ENCODE results near the gene MYG1.

The MYG1 gene

DNA sequence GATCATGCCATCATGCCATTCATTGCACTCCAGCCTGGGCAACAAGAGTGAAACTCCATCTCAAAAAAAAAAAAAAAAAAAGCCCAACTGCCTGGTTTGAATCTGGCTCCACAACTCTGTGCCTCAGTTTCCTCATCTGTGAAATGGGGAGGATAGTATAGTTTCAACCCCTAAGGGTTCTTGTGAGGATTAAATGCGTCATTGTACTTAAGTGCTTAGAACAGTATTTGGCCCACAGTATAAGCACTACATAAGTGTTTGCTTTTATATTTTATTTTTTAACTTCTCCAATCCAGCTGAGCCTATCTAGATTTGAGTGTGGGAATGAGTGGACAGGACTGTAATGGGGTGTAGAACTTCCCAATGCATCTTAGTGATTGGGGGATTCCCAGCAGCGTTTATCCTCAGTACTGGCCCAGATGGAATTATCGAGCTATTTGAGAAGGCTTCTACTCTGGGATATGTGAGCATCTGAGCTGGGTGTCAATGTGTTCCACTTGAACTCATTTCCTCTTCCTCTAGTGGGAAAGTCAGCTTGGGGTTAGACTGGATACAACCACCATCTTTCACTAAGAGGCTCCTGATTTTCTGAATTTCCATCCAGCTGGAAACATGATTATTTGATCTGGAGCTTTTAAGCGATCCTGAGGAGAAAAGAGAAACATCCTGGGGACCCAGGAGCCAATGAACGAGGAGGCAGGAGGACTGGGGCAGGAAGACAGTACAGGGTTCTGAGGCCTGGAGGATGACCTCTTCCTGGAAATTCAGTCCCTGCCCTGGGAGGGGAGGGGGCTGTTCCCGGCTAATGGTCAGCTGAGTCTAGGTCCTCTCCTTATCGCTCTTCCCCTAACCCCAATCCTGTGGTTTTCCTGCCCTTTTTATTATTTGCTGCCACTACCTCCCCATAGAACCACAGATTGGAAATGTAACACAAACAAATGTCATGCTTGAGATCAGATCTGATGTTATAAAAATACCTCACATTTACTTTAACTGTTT, 40.7 kb upstream of the MYG1 start:
- H3K4me3 ChIP-seq (ENCODE audit: low read depth, low read length), result no peak overlapping the region
- TF ChIP-seq, protein P1, sequence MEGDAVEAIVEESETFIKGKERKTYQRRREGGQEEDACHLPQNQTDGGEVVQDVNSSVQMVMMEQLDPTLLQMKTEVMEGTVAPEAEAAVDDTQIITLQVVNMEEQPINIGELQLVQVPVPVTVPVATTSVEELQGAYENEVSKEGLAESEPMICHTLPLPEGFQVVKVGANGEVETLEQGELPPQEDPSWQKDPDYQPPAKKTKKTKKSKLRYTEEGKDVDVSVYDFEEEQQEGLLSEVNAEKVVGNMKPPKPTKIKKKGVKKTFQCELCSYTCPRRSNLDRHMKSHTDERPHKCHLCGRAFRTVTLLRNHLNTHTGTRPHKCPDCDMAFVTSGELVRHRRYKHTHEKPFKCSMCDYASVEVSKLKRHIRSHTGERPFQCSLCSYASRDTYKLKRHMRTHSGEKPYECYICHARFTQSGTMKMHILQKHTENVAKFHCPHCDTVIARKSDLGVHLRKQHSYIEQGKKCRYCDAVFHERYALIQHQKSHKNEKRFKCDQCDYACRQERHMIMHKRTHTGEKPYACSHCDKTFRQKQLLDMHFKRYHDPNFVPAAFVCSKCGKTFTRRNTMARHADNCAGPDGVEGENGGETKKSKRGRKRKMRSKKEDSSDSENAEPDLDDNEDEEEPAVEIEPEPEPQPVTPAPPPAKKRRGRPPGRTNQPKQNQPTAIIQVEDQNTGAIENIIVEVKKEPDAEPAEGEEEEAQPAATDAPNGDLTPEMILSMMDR (IDR thresholded peaks at IDR 0.05; ENCODE audit: borderline replicate concordance, insufficient read depth, low read depth, low read length), result no peak

DNA sequence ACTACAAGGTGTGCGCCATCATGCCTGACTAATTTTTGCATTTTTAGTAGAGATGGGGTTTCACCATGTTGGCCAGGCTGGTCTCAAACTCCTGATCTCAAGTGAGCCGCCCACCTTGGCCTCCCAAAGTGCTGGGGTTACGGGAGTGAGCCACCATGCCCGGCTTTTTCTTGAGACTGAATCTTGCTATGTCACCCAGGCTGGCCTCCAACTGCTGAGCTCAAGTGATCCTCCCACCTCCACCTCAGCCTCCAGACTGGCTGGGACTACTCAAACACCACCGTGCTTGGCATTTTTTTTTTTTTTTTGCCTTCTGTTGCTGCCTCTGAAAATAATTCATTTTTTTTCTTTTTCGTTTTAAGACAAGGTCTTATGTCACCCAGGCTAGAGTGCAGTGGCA, 39.6 kb upstream of the MYG1 start:
- TF ChIP-seq, protein P1 (IDR thresholded peaks at IDR 0.05; ENCODE audit: borderline replicate concordance, insufficient read depth, low read depth, low read length), result no peak
- H3K4me3 ChIP-seq (ENCODE audit: low read depth, low read length), result no peak overlapping the region

DNA sequence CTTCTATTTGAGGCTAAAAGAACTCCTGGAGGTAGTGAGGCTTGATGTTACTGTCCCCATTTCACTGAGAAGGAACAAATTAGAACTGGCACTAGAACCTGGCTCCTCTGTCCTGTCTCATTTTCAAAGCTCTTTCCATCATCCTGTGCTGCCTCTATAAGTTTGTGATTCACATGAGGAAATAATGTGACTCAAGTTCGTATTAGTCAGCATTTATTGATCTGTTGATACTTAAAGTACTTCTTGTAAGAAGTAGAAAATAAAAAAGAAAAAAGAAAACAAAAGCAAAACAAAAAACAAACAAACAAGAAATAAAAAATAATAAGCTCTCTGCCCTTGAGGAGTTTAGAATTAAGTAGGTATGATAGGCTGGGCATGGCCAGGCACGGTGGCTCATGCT, 33.7 kb upstream of the MYG1 start:
- TF ChIP-seq, protein P1 (IDR thresholded peaks at IDR 0.05; ENCODE audit: borderline replicate concordance, insufficient read depth, low read depth, low read length), result no peak

DNA sequence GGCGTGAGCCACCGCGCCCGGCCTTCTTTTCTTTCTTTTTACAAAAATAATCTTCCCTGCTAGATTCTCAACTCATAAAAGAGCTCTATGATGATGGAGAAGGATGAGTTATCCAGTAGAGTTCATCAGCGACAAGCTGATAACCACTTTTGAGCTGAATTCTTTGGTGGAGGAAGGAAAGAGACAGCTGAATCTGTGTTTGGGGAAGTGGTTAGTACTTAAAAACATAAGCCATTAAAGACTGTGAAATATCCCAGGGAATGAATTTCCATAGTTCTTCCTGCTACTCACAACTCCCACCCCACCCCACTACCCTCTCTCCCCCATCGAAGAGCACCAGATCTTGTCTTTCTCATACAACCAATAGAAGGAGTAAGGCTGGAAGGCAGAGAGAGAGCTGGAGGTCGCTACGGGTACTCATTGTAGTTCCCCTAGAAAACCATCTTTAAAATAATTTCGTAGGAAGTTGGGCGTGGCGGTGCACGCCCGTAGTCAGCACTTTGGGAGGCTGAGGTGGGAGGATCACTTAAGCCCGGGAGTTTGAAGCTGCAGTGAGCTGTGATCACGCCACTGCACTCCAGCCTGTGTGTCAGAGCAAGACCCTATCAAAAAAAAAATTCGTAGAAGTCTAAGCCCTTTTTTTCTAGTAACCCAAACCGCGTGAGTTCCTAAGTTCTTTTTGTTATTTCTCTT, 32.0 kb upstream of the MYG1 start:
- H3K4me3 ChIP-seq (ENCODE audit: low read depth, low read length), result peak overlapping the region; percentile 78

More for the DNA sequence above, 33.7 kb upstream of the MYG1 start:
- H3K4me3 ChIP-seq (ENCODE audit: low read depth, low read length), result no peak overlapping the region

DNA sequence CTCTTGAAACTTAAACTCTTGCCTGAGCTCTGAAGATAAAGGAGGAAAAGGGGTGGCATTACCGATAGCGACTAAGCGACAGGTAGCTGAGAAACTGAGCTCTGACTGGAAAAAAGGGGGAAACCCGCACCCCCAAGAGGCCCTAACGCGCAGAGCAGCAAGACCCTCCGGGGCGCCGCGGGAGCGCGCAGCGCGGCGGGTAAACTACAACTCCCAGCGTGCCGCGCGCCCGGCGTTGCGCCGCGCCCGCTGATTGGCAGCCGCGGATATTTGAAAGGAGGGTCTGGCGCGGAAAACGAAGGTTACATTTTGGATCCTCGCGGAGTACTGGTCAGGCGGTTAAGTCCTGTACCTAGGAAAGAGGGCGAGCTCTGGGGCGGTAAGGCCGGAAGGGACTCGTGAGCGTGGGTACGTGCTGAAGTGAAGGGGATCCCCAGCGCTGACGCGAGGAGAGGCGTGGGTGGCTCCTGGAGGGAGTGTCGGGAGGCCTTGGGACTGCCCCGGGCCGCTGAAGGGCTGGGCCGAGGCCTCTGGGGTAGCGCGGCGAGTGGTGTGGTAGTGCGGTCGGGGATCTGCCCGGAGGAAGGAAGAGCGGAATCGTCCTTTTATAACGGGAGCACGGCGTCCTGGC, 31.4 kb upstream of the MYG1 start, which contains the start of gene ESPL1:
Gene ESPL1 (plus strand): TSS at position 301 of the 631 bp plus-strand sequence. CDS start 468 bp downstream, outside the sequence.
- peak within 1 kb of the TSS; percentile 78 for H3K4me3 ChIP-seq (ENCODE audit: low read depth, low read length)
- TF ChIP-seq, protein P1 (IDR thresholded peaks at IDR 0.05; ENCODE audit: borderline replicate concordance, insufficient read depth, low read depth, low read length), result peak; percentile 64; the same call in 1 of the 2 replicates

More for the DNA sequence above, 32.0 kb upstream of the MYG1 start:
- TF ChIP-seq, protein P1 (IDR thresholded peaks at IDR 0.05; ENCODE audit: borderline replicate concordance, insufficient read depth, low read depth, low read length), result no peak

DNA sequence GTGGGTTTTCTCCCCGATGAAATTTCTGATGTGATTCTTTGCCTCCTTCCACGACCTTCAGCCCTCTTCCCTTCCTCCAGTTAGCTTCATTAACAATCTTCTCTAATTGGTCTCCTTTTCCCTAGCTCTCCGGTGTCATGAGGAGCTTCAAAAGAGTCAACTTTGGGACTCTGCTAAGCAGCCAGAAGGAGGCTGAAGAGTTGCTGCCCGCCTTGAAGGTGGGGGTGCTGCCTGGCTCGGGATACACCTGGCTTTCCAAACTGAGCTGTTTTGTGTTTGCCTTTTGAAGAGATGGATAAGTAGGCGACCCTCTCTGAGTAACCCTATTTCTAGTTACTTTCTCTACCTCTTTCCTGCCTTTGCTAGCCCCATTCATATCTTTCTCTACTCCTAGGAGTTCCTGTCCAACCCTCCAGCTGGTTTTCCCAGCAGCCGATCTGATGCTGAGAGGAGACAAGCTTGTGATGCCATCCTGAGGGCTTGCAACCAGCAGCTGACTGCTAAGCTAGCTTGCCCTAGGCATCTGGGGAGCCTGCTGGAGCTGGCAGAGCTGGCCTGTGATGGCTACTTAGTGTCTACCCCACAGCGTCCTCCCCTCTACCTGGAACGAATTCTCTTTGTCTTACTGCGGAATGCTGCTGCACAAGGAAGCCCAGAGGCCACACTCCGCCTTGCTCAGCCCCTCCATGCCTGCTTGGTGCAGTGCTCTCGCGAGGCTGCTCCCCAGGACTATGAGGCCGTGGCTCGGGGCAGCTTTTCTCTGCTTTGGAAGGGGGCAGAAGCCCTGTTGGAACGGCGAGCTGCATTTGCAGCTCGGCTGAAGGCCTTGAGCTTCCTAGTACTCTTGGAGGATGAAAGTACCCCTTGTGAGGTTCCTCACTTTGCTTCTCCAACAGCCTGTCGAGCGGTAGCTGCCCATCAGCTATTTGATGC, 30.6 kb upstream of the MYG1 start:
- H3K4me3 ChIP-seq (ENCODE audit: low read depth, low read length), result peak overlapping the region; percentile 78
- TF ChIP-seq, protein P1 (IDR thresholded peaks at IDR 0.05; ENCODE audit: borderline replicate concordance, insufficient read depth, low read depth, low read length), result no peak
